Astrocyte (in vitro differentiated cells and primary cell): Measurements from ENCODE around the gene TYRP1.

Source experiments
- CTCF ChIP-seq: IDR thresholded peaks from 2 replicates; pipeline ENCODE4 v1.5.1; 2011; ENCODE audit warnings: low read depth, mild to moderate bottlenecking, inconsistent platforms, low read length, moderate library complexity; ENCODE audit not compliant: insufficient read depth
- EZH2 ChIP-seq: IDR thresholded peaks from 2 replicates; pipeline ENCODE4 v1.6.1; 2012; ENCODE audit warnings: mild to moderate bottlenecking, low read length, inconsistent platforms; ENCODE audit not compliant: insufficient read depth

GRCh38 chr9:12652973-12653372 is 40.2 kb upstream of the TYRP1 start:
- no peak for TF ChIP-seq CTCF
- TF ChIP-seq EZH2, result no peak
